Neuron (in vitro differentiated cells): ENCODE results near the gene ELOVL1.

Experiments
- H2AFZ ChIP-seq: one replicate; pipeline ENCODE4 v1.6.1; 2013; ENCODE audit warnings: low read depth, mild to moderate bottlenecking, inconsistent platforms, low read length, moderate library complexity
- H3K27me3 ChIP-seq: one replicate; pipeline ENCODE4 v1.6.1; 2013; ENCODE audit warnings: low read length; ENCODE audit not compliant: insufficient read depth
- H3K36me3 ChIP-seq: one replicate; pipeline ENCODE4 v1.6.1; 2013; ENCODE audit warnings: low read length; ENCODE audit not compliant: insufficient read depth
- H3K4me1 ChIP-seq: one replicate; pipeline ENCODE4 v1.6.1; 2013; ENCODE audit warnings: low read length; ENCODE audit not compliant: insufficient read depth
- H3K4me3 ChIP-seq: 2 replicates; pipeline ENCODE4 v1.5.1; 2013; ENCODE audit warnings: mild to moderate bottlenecking, low read length, moderate library complexity
- H3K9me3 ChIP-seq: one replicate; pipeline ENCODE4 v1.6.1; 2013; ENCODE audit warnings: low read length

The ELOVL1 gene

DNA sequence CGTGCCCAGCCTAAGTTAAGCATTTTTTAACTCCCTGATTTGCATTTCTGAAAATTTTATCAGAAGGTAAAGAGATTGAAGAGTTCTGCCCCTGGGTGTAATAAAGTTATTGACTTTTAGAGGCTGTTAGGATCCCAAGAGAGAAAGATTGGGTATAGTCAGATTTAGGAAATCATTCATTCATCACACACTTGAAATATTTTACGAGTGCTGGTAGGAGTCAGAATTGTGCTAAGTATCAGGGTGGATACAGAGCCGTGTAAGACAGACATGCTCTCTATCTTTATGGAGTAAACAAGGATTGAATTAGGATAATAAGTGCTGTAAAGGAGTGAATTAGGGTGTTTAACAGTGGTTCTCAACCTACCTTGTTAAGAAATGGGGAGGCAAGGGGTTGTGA, 24.9 kb upstream of the ELOVL1 start:
- H3K9me3 ChIP-seq: peaks cover 9% of the 10 kb centered on the region
- H3K27me3 ChIP-seq: no peaks in the 10 kb centered on the region
- no peak overlapping the region for H3K4me3 ChIP-seq
- H3K4me1 ChIP-seq: peaks cover 14% of the 10 kb centered on the region
- no peak overlapping the region for H2AFZ ChIP-seq
- peaks cover 14% of the 10 kb centered on the region for H3K36me3 ChIP-seq

DNA sequence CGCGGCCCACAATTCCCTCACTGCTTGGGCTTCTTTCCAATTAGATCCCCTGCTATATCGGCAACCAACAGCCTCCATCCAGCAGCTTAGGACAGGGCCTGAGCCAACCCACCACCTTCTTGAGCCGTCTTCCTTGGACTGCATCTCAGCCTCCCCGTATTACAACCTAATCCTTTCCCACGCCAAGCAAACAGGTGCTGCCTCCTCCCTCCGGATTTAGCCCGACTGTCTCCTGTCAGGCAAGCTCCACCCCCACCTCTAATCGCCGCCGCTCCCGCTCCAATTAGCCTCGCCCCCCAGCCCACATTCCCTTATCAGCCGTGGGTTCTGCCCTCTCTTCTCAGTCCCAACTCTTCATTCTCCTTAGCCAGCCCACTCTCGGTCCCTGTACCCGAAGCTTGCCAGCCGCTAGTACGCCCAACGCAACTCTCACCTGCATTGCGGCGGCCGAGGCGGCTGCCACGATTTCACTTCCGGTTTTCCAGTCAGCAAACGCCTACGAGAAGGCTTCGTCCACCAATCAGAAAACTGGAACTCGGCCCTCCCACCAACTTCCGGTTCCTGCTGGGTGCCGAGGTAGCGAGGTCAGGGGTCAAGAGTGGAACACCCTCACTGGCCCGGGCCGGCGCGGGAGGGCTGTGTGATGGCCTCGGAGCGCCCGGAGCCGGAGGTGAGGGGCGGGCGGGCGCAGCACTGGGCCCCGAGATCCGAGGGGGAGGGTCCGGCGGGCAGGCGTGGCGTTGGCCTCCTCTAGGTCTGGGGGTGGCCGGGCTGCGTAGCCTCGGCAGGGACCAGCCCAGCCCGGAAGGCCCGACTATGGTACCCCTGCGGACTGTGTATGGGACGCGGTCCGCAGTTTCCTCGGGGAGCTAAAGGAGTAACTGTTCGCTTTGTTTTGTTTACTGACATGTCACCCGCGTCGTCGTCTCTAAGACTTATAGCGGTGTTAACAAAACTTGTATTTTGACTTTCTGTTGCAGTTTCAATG, 21.8 kb upstream of the ELOVL1 start, which contains the start of the genes MED8 and SZT2:
Gene MED8 (minus strand): TSS at position 475 of the 988 bp plus-strand sequence. CDS start 36 bp downstream, at position 439.
Gene SZT2 (plus strand): TSS at position 574 of the 988 bp plus-strand sequence. CDS start 70 bp downstream, at position 644.
- H3K4me3 ChIP-seq: peak within 1 kb of the TSS; percentile 76
- H3K27me3 ChIP-seq: no peaks in the 10 kb centered on the region
- H3K36me3 ChIP-seq: peaks cover 25% of the 10 kb centered on the region
- peak within 1 kb of the TSS; percentile 7 for H2AFZ ChIP-seq
- H3K4me1 ChIP-seq: peaks cover 14% of the 10 kb centered on the region
- H3K9me3 ChIP-seq: no peaks in the 10 kb centered on the region

DNA sequence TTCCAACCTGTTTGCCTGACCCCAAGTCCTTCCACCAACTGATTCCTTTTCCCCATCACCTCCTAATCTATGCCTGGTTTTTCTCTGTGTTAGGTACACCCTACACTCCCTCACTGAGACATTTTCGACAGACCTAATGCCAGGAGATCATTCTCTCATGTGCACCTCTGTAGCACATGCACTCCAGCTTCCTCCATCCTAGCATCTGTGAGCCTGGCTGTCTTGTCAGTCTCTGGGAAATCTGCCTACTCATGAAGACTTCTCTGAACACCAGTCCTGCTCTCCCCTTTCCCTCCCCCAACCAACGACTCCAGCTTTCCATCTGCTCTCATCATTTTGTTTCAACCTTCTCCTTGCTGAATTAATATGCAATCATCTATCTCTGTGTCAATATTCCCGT, 20.8 kb upstream of the ELOVL1 start:
- Histone ChIP-seq H3K27me3 (no peaks in the 10 kb centered on the region), H3K4me1 (peaks cover 14% of the 10 kb centered on the region), H2AFZ (no peak overlapping the region), H3K4me3 (peak overlapping the region; percentile 76), H3K36me3 (peaks cover 35% of the 10 kb centered on the region), H3K9me3 (no peaks in the 10 kb centered on the region)

DNA sequence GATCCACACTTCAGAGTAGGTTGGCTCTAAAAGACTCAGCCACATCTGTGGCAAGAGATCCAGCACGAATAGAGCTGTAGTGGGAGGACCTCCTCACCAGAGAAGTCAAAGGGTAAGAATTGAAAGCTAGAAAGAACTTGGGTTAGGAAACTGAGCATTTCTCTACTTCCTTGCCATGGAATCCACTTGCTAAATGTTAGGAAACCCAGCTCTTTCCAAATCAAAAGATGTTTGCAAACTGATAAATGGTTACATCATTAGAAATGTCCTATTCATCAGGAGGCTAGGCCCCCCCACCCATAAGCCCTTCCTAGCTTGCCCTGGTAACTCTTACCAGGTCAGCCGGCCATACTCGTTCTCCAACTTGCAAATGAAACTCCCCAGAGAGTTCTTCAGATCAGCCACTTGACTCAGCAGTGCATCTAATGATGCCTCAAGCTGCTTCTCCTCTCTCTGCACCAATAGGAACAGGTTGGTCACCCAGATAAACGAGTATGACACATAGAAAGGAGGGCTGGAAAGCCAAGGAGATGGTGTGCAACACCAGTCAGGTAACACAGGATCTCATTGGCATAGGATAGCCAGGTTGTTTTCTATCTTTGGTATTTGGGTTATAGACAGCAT, 20.3 kb upstream of the ELOVL1 start:
- Histone ChIP-seq H3K4me1 (peaks cover 14% of the 10 kb centered on the region), H3K36me3 (peaks cover 38% of the 10 kb centered on the region), H3K4me3 (peak overlapping the region; percentile 76), H3K27me3 (no peaks in the 10 kb centered on the region), H3K9me3 (no peaks in the 10 kb centered on the region), H2AFZ (no peak overlapping the region)

DNA sequence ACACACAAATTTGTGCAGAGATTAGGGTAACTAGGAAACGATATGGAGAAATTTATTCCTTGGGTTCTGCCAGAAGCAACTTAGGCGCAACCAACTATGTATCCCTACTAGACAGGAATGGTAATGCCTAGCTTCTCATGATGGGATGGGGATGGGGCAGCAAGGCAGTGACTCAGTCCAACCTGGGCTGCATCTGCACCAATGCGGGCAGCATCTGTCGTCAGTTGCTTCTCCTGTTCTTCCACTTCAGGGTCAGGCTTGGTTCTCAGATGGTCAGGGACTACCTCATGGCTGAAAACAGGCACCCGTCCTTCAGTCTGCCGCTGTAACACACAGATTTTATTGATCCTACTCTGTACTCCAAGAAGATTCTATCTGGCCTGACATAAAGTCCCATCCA, 18.9 kb upstream of the ELOVL1 start:
- H3K4me1 ChIP-seq: peaks cover 14% of the 10 kb centered on the region
- no peaks in the 10 kb centered on the region for H3K27me3 ChIP-seq
- H3K9me3 ChIP-seq: no peaks in the 10 kb centered on the region
- H3K36me3 ChIP-seq: peaks cover 51% of the 10 kb centered on the region
- no peak overlapping the region for H3K4me3 ChIP-seq
- H2AFZ ChIP-seq: no peak overlapping the region

DNA sequence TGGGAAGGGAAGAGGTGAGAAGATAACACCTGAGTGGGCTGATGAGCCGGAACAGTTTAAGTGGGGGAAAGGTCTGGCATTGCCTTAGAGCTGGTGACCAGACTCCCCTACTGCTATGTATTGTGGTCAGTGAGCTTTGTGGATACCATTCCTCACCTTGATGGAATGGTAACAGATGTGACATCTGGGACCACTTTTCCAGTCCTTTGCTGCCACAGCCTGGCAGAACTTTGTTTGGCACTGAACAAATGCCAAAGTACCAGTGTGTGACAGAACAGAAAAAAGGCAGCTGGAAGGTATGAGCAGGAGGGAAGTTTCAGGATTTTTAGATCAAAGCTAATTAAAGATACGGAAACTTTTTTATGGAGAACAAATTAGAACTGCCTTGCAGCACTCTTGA, 15.6 kb upstream of the ELOVL1 start:
- Histone ChIP-seq H3K27me3 (no peaks in the 10 kb centered on the region), H3K4me3 (no peak overlapping the region), H2AFZ (no peak overlapping the region), H3K36me3 (peaks cover 59% of the 10 kb centered on the region), H3K9me3 (no peaks in the 10 kb centered on the region), H3K4me1 (peaks cover 2% of the 10 kb centered on the region)

DNA sequence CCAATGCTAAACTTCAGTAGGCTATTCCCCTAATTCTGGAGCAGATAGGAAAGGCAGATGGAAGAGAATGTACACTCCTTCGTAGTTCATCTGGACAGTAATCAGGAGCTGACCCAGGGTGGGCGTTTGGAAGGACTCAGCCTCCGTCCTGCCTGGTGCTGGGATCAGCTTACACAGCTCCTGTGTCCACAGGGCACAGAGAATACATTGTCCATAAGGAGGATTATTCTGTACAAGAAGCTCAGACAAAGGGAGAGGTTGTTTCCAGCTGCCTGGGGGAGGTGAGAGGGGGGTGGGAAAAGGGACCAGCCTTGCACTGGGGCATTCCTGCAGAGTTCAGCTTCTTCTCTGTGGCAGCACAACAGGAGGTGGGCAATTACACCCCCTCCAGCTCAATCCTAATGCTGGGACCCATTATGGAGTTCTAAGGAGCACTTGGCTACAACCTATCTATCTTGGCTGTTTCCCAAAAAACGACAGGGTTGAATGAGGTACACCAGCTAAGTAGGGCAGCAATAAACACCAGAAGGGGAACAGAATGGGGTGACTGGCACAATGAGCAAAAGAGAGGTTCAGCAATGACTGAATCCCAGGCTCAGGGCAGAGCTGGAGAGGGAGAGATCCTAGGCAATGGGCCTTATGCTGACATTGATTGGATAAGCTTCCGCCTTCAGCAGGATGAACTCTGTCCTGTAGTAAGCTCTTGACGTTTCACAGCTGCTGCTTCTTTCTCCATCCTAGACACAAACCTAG, 14.4 kb upstream of the ELOVL1 start:
- Histone ChIP-seq H3K4me1 (no peaks in the 10 kb centered on the region), H3K27me3 (no peaks in the 10 kb centered on the region), H3K9me3 (no peaks in the 10 kb centered on the region), H3K4me3 (no peak overlapping the region), H2AFZ (no peak overlapping the region), H3K36me3 (peaks cover 59% of the 10 kb centered on the region)

DNA sequence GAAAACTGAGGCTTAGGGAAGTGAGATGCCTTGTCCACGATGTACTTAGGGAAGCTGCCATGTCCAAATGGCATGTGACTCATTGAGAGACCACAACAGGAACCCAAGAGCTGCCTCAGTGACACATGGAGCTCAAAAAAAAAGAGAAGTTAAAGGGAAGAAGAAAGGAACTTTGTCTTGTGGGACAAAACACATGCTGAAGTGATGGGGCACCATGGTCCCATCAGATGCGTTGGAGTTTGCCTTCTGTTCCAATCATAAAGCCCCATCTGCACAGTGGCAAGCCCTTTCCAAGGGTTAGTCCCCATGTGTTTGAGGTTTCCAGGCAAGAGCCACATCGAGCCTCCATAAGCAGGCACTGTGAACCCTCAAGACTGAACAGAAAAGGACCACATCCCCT, 13.8 kb upstream of the ELOVL1 start:
- H3K4me3 ChIP-seq: no peak overlapping the region
- H3K9me3 ChIP-seq: no peaks in the 10 kb centered on the region
- H2AFZ ChIP-seq: no peak overlapping the region
- peaks cover 54% of the 10 kb centered on the region for H3K36me3 ChIP-seq
- H3K27me3 ChIP-seq: no peaks in the 10 kb centered on the region
- no peaks in the 10 kb centered on the region for H3K4me1 ChIP-seq

DNA sequence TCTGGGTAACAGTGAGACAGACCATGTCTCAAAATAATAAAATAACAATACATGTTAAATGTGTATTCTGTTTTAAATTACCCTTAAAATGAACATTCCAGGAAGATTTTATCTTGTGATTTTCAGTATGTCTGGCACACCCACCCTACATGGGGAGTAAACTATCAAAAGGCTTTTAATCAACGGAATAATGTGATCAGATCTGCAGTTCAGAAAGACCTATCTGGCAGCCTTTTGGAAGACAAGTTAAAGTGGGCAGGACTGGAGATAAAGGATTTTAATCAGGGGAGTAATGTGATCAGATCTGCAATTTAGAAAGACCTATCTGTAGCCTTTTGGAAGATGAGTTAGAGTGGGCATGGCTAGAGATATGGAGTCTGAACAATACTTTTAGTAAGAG, 11.7 kb upstream of the ELOVL1 start:
- no peak overlapping the region for H2AFZ ChIP-seq
- no peak overlapping the region for H3K4me3 ChIP-seq
- no peaks in the 10 kb centered on the region for H3K4me1 ChIP-seq
- H3K36me3 ChIP-seq: peaks cover 32% of the 10 kb centered on the region
- no peaks in the 10 kb centered on the region for H3K27me3 ChIP-seq
- no peaks in the 10 kb centered on the region for H3K9me3 ChIP-seq

DNA sequence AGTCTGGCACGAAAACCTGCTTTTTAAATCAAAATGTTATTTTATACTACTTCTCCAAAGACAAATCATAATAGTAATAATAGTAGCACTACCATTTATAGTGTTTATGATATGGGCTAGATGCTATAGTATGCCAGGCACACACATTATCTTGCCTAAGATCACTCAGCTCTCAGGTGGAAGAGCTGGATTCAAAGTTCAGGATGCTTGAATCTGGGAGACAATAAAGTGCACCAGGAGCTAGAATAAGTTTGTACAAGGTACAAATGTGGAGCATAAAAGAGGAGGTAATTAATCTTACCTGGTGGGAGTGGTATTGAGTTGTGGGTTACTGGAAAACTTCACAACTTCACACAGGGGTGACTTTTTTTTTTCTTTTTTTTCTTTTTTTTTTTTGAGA, 10.0 kb upstream of the ELOVL1 start:
- no peaks in the 10 kb centered on the region for H3K9me3 ChIP-seq
- H3K4me3 ChIP-seq: no peak overlapping the region
- no peak overlapping the region for H2AFZ ChIP-seq
- H3K27me3 ChIP-seq: no peaks in the 10 kb centered on the region
- peaks cover 18% of the 10 kb centered on the region for H3K36me3 ChIP-seq
- no peaks in the 10 kb centered on the region for H3K4me1 ChIP-seq

DNA sequence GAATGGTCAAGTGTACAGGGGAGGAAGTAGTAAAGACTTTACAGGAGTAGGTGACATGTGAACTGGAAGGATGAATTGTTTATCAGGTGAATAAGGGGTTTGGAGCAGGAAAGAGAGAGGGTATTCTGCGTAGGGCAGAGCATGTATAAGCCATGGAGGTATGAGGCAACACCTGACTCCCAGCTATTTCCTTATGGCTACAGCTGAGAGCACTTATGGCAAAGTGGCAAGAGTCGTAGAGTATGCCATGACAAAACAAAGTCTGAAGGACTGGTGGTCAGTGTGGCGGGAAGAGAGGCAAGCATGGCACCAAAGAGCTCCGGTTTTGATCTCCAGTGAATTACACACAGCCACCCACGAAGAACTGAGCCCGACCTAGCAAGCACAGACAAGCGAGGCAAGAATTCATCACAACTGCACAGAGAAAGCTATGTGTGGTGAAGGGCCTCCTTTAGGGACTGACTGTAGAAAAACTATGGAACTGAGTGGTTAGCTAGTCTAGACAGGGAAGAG, 9.0 kb upstream of the ELOVL1 start:
- H3K36me3 ChIP-seq: peaks cover 11% of the 10 kb centered on the region
- H3K9me3 ChIP-seq: no peaks in the 10 kb centered on the region
- H3K27me3 ChIP-seq: no peaks in the 10 kb centered on the region
- H3K4me1 ChIP-seq: no peaks in the 10 kb centered on the region
- no peak overlapping the region for H3K4me3 ChIP-seq
- H2AFZ ChIP-seq: no peak overlapping the region

DNA sequence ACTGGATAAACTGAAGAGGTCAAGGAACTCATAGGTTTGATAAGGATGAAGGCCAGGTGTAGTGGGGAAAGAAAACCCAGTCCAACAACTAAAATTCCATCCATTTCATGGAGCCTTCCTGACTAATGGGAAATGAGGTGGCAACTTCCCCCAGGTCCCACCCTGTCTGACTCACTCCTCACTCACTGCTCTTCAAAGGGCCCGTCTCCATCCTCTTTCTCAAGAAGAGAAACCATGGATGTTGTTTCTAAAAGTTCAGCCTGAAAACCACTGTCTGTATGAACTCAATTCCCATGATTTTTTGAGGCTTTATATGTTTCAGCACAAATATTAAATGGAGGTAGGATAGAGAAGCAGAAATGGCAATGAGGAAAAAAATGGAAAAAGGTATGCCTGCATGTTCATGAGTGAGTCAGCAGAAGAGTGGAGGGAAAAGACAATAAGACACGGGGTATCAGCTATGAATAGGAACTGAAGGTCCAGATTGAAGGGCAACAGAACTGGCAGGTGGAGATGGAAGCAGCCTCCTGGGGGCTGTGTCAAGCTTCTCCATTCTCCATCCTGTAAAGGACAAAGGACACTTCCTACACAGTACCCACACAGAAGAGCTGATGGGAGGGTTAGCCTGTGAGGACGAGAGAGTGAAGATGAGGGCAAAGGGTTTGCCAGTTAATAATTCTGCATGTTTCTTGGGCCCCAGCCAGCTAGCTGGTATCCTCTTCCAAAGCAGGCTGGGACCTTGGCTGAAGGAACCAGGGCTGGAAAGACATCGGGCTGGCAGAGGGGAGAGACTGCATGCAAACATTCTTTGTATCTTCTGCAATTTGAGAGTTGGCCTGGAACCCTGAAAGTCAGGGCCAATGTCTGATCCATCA, 5.5 kb upstream of the ELOVL1 start:
- H2AFZ ChIP-seq: no peak overlapping the region
- H3K9me3 ChIP-seq: no peaks in the 10 kb centered on the region
- no peaks in the 10 kb centered on the region for H3K27me3 ChIP-seq
- peaks cover 6% of the 10 kb centered on the region for H3K4me1 ChIP-seq
- H3K36me3 ChIP-seq: peaks cover 3% of the 10 kb centered on the region
- no peak overlapping the region for H3K4me3 ChIP-seq
